KOPT-K1 (cell line): ENCODE data around the gene RRAD.

Source experiments
- H3K27ac ChIP-seq: fragments of 200-600 bp; sonication (generic); 2 replicates; pipeline ENCODE4 v1.5.1; 2016; ENCODE audit warnings: antibody characterized with exemption, mild to moderate bottlenecking, low read depth, low read length; ENCODE audit not compliant: poor library complexity, severe bottlenecking
- H3K36me3 ChIP-seq: fragments of 200-600 bp; sonication (generic); 2 replicates; pipeline ENCODE4 v1.5.1; 2017; ENCODE audit warnings: antibody characterized with exemption, mild to moderate bottlenecking, low read length, moderate library complexity; ENCODE audit not compliant: insufficient read depth
- H3K9me3 ChIP-seq: fragments of 200-600 bp; sonication (generic); 2 replicates; pipeline ENCODE4 v1.5.1; 2017; ENCODE audit warnings: antibody characterized with exemption, low read length, mild to moderate bottlenecking; ENCODE audit not compliant: insufficient read depth, poor library complexity, severe bottlenecking

RRAD gene

DNA sequence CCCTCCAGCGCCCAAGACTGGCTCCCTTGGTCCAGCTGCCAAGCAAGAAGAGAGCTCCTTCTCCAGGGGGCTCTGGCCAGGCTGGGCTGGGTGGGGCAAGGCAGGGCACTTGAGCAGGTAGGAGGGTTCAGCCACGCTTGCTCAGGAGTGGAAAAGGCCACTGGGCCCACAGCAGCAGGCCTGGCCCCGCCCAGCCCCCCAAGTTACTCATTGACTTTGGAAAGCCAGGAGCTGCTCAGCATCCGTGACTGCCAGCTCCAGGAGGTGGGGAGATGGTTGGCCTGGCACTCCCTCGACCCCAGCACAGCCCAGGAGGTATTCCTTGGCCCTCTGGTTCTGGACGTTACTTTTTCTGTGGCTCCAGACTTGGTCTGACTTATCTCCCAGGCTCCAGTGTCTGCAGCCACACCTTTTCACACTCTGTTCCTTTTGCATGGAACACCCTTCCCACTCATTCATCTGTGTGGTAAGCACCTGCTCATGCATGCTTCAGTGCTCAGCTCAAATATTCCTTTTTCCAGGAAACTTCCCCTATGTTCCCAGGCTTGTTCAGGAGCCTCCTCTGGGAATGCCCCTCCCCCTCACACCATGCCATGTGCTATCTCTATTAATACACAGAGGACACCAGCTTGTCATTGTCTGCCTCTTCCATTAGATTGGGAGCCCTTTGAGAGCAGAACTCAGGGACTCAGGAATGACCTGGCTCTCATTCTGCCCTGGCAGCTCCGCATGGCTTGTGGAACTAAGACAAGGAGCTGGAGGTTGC, 6.3 kb downstream of the RRAD start, which contains the start of gene CDH16:
Gene CDH16, minus strand, starts transcription at position 83 of the 766 bp plus-strand sequence. CDS start 820 bp downstream, outside the sequence.
- H3K27ac ChIP-seq, result no peak within 1 kb of the TSS
- no peaks in the 10 kb centered on the region for H3K36me3 ChIP-seq
- no peaks in the 10 kb centered on the region for H3K9me3 ChIP-seq

GRCh38 chr16:66918355-66918754, 7.0 kb downstream of the RRAD start:
- Histone ChIP-seq H3K27ac (no peak overlapping the region), H3K9me3 (no peaks in the 10 kb centered on the region), H3K36me3 (no peaks in the 10 kb centered on the region)

DNA sequence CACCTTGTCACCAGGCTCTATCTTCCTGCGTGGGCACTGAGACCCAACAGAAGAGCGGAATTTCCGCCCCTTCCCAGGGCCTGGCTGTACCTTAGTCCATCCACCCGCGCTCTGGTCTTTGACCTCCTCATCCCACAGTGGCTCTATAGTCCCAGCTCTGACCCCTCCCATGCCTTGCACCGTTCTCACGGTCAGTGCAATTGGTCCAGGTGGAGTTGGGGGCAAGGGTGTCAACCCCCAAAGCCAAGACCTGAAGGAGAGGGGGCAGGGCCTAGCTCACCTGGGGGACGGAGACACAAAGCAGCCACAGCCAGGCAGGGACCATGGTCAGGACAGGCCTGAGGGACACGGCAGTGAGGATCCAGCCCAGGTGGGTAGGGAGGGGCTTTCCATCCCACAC, 7.6 kb downstream of the RRAD start:
- H3K9me3 ChIP-seq, result no peaks in the 10 kb centered on the region
- no peaks in the 10 kb centered on the region for H3K36me3 ChIP-seq
- no peak overlapping the region for H3K27ac ChIP-seq

DNA sequence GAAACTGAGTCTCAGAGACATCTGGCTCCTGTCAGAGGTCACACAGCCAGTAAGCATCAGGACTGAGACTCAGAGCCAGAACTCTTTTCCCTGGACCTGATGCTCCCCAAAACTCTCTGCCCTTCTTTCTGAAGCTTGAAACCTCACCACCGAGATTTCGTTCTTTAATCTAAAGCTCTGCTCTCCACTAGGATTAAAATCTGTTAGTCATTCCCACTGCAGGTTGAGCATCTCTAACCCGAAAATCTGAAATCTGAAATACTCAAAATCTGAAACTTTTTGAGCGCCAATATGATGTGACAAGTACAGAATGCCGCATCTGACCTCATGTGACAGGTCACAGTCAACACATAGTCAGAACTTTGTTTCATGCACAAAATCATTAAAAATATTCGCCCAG, 8.8 kb downstream of the RRAD start:
- no peaks in the 10 kb centered on the region for H3K9me3 ChIP-seq
- H3K27ac ChIP-seq, result no peak overlapping the region
- H3K36me3 ChIP-seq, result no peaks in the 10 kb centered on the region

DNA sequence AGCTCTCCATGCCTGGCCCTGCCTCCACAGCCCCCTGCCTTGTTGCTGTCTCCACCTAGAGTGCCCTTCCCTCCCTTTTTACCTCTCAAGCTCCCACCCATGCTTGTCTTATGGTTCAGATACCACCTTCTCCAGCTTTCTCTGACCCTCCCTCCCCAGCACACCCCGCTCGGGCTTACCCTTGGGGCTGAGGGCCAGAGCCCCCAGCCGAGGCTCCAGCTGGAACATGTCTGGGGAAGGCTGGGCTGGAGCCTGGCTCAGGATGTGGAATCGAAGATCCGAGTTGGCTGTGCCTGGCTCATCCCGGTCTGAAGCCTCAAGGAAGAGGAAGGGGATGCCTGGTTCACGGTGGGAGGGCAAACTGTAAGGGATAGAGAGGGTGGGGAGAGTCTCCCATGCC, 10.3 kb downstream of the RRAD start:
- no peak overlapping the region for H3K27ac ChIP-seq
- H3K36me3 ChIP-seq, result no peaks in the 10 kb centered on the region
- no peaks in the 10 kb centered on the region for H3K9me3 ChIP-seq

DNA sequence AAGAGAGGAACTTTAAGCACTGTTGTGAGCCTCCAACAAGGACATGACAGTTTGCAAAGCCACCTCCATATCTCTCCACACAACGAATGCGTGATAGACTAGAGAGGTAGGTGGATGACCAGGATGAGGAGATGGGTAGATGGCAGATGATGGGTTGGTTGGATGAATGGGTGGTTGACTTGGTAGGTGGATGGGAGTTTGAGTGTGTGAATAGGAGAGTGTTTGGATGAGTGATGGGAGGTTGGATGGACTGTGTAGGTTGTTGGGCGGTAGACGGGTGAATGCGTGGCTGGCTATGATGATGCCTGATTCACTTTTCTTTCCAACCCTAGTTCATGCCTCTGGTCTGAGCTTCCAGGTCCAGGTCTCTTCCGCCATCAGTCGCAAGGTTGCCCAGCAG, 10.8 kb downstream of the RRAD start:
- Histone ChIP-seq H3K9me3 (no peaks in the 10 kb centered on the region), H3K27ac (no peak overlapping the region), H3K36me3 (no peaks in the 10 kb centered on the region)

- Histone ChIP-seq H3K36me3 (no peaks in the 10 kb centered on the region), H3K27ac (no peak overlapping the region), H3K9me3 (no peaks in the 10 kb centered on the region)
Observed at GRCh38 chr16:66913711-66914110, 11.6 kb downstream of the RRAD start.

DNA sequence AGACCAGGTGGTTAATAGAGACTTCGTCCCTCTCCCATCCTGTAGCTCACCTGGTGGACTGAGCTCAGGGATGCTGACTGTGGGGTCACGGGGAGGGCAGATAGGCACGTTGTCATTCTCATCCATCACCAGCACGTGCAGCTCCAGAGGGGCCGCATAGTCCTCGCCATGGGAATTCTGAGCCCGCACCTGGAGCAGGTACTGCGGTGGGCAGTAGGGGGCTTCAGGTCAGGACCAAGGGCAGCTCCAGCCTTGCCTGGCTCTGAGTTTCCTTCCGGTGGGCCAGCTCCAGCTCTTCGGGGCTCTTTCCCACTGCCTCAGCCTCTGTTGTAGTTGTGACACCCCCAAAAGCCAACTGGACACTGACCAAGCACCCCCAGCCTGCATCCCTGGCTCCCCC, 12.3 kb downstream of the RRAD start:
- no peaks in the 10 kb centered on the region for H3K9me3 ChIP-seq
- H3K36me3 ChIP-seq, result no peaks in the 10 kb centered on the region
- no peak overlapping the region for H3K27ac ChIP-seq

DNA sequence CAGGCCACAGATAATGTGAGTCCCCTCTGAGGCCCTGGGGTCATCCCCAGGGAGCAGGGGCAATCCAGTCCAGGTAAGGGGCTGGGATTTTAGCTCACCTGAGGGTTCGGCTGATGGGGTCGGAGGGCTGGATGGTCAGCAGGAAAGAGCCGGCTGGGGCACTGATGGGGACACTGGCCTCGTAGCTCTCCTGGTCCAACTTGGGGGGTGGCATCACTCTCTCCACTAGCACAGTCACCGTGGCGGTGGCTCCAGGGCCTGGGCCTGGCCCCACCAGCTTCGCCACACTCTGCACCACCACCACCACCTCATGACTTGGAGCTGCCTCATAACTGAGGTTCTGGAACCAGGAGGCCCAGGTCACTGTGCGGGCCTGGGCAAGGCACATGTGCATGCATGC, 13.5 kb downstream of the RRAD start:
- H3K9me3 ChIP-seq, result no peaks in the 10 kb centered on the region
- no peak overlapping the region for H3K27ac ChIP-seq
- no peaks in the 10 kb centered on the region for H3K36me3 ChIP-seq

- Histone ChIP-seq H3K36me3 (no peaks in the 10 kb centered on the region), H3K27ac (no peak overlapping the region), H3K9me3 (no peaks in the 10 kb centered on the region)
Observed at GRCh38 chr16:66911112-66911511, 14.2 kb downstream of the RRAD start.

GRCh38 chr16:66910175-66910940, 15.0 kb downstream of the RRAD start:
- no peak overlapping the region for H3K27ac ChIP-seq
- H3K9me3 ChIP-seq, result no peaks in the 10 kb centered on the region
- H3K36me3 ChIP-seq, result no peaks in the 10 kb centered on the region

DNA sequence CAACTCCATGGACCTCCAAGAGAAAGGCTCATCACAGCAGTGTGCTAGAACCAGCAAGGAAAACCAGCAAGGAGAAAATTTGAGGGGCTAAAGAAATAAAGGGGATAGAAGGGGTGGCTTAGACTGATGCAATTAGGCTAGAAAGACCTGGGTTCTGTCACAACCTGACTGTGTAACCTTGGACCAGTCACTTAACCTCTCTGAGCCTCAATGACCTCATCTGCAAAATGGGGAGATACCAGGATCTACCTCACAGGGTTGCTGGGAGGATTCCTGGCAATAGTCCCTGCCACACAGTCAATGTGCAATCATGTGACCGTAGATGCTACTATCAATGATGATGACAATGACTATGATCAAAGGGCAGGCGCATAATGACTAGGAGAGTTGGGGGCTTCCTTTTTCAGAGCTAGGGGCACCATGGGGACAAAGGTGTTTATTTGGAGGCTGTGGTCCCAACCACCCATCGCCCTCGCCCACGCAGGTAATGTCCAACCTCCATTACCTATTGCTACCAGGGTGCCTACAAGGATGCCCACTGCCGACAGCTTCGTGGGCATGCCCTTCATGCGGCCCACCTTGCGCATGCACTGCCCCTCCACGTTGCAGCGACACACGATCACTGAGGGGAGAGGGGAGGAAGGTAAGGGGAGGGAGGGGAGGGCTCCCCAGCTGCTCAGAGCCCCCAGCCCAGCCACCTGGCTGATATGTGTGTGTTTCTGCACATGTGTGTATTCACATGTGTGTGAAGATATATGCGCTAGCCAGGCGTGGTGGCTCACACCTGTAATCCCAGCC, 16.4 kb downstream of the RRAD start:
- H3K27ac ChIP-seq, result no peak overlapping the region
- no peaks in the 10 kb centered on the region for H3K36me3 ChIP-seq
- H3K9me3 ChIP-seq, result no peaks in the 10 kb centered on the region

GRCh38 chr16:66908116-66908515, 17.2 kb downstream of the RRAD start:
- no peak overlapping the region for H3K27ac ChIP-seq
- H3K9me3 ChIP-seq, result no peaks in the 10 kb centered on the region
- H3K36me3 ChIP-seq, result no peaks in the 10 kb centered on the region

DNA sequence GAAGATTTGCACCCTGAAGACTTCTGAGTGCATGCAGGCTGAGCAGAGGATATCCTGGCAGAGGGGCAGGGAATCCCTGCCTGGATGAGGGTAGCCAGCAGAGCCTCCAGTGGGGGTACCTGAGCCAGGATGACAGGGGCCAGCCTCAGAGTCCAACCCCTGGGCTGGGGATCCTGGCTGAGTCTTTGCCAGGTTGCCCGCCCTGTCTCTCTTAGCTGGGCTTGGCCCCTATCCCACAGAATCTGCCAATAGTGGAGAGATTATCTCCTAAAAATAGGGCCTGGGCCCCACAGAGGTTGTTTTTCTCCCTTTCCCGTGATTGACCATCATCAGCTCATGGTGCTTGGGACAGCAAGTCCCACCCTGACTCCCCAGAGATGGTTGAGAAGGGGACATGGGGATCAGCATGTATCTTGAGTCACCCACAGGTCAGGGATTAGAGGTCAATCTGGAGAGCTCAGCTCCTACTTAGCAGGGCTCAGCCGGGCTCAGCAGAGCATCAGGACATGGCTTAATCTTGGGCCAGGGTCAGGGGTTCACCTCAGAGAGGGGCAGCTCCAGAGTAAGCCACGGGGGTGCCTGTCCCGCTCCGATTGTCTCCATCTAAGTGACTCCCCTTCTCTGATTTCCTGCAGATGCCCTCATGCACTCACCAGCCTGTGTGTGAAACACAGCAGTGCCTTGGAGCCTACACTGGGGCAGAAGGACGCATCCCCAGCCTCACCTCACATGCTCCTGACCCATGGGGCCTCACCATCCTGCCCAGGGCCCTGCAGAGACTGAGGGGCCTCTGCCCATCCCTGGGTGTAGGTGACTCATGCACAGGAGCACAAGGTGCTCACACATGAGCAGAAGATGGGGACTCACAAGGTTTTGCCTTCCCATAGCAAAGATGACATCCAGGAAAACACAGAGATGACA, 18.2 kb downstream of the RRAD start:
- Histone ChIP-seq H3K9me3 (no peaks in the 10 kb centered on the region), H3K27ac (no peak overlapping the region), H3K36me3 (no peaks in the 10 kb centered on the region)
